Cardiac muscle cell (in vitro differentiated cells and primary cell): ENCODE measurements around the gene LGALS14. TPM values are rescaled to one million over a fixed set of nuclear protein-coding genes. Genes with fewer than 3 reads are reported as not detected.

Experiments
- DNase-seq, 2 donors: peaks; one replicate each; pipeline versions ENCODE4 v3.0.0 to v3.0.0-alpha.2; 2010 to 2017; ENCODE audit warnings: low read depth in 1 of 2, low spot score in 1 of 2
- H3K27ac ChIP-seq: fragments of 200-600 bp; sonication (generic); 2 replicates; pipeline ENCODE4 v1.5.1; 2016
- H3K27me3 ChIP-seq: fragments of 200-600 bp; sonication (generic); 2 replicates; pipeline ENCODE4 v1.6.0; 2016; ENCODE audit warnings: control low read depth
- H3K36me3 ChIP-seq: fragments of 200-600 bp; sonication (generic); 2 replicates; pipeline ENCODE4 v1.5.1; 2016; ENCODE audit warnings: control low read depth
- H3K4me1 ChIP-seq: fragments of 200-600 bp; sonication (generic); 2 replicates; pipeline ENCODE4 v1.8.1; 2017; ENCODE audit warnings: low read depth, mild to moderate bottlenecking, mixed run types
- H3K4me3 ChIP-seq: fragments of 200-600 bp; sonication (generic); 2 replicates; pipeline ENCODE4 v1.5.1; 2016; ENCODE audit warnings: mild to moderate bottlenecking
- H3K9me3 ChIP-seq: fragments of 200-600 bp; sonication (generic); 2 replicates; pipeline ENCODE4 v1.5.1; 2017; ENCODE audit warnings: low read depth, mild to moderate bottlenecking, control low read depth
- polyA plus RNA-seq: library from polyadenylated mRNA; unstranded; fragments of >200 nt; fragmentation: Nextera tagmentation; extraction: Ambion mirVana; gene quantifications from 2 replicates; pipeline ENCODE4 v1.2.1, GENCODE V29; 2016
- total RNA-seq: library from RNA; depleted of rRNA; stranded (reverse); fragments of >200 nt; gene quantifications from 2 replicates; pipeline ENCODE4 v1.2.3, GENCODE V29; 2016
- TF ChIP-seq, protein P1 (sequence below): IDR thresholded peaks from 2 replicates; pipeline ENCODE4 v1.5.1; 2012; ENCODE audit warnings: low read depth, mild to moderate bottlenecking, low read length

The LGALS14 gene
- total and polyA plus RNA-seq, 2 experiments from 2014 or later, result not detected

DNA sequence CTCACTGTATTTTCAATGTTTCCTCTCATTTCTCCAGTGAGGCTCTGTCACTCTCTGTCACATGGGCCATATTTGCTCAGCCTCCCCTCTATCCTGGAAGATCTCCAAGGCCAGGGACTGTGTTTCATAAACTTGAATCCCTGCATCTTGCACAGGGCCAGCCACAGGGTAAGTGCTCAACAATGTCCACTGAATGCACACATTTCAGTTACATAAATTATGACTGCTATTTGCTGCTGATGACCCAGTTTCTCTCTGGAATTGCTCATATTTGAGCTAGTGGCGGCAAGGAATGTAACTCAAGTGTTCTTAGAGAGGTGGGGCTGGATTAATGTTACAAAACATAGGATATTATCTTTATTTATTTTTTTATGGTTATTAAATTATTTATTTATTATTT is 27.4 kb downstream of the LGALS14 start:
- Histone ChIP-seq H3K36me3 (no peaks in the 10 kb centered on the region), H3K4me3 (no peak overlapping the region), H3K27me3 (peaks cover 3% of the 10 kb centered on the region), H3K27ac (no peak overlapping the region), H3K4me1 (no peaks in the 10 kb centered on the region), H3K9me3 (no peaks in the 10 kb centered on the region)
- no peak for DNase-seq
- TF ChIP-seq, protein P1, sequence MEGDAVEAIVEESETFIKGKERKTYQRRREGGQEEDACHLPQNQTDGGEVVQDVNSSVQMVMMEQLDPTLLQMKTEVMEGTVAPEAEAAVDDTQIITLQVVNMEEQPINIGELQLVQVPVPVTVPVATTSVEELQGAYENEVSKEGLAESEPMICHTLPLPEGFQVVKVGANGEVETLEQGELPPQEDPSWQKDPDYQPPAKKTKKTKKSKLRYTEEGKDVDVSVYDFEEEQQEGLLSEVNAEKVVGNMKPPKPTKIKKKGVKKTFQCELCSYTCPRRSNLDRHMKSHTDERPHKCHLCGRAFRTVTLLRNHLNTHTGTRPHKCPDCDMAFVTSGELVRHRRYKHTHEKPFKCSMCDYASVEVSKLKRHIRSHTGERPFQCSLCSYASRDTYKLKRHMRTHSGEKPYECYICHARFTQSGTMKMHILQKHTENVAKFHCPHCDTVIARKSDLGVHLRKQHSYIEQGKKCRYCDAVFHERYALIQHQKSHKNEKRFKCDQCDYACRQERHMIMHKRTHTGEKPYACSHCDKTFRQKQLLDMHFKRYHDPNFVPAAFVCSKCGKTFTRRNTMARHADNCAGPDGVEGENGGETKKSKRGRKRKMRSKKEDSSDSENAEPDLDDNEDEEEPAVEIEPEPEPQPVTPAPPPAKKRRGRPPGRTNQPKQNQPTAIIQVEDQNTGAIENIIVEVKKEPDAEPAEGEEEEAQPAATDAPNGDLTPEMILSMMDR, result no peak

DNA sequence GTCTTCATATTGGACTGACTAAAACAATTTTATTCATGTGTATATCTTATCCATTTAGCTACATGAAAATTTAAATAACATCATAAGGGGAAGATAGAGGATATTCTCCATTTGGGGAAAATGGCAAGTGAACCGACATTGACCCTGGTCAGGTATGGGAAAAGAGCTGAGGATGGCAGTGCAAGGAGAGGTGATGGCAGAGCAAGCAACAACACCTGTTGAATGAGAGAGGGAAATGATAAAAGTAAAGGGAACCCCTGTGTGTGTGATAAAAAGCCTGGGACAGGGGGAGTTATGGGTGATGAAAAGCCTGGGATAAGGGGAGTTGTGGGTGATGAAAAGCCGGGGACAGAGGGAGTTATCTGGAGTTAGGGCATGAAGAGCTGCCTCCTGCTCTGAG is 29.6 kb downstream of the LGALS14 start:
- Histone ChIP-seq H3K27ac (no peak overlapping the region), H3K36me3 (no peaks in the 10 kb centered on the region), H3K9me3 (no peaks in the 10 kb centered on the region), H3K27me3 (peaks cover 3% of the 10 kb centered on the region), H3K4me1 (no peaks in the 10 kb centered on the region), H3K4me3 (no peak overlapping the region)
- TF ChIP-seq, protein P1, result no peak
- no peak for DNase-seq

DNA sequence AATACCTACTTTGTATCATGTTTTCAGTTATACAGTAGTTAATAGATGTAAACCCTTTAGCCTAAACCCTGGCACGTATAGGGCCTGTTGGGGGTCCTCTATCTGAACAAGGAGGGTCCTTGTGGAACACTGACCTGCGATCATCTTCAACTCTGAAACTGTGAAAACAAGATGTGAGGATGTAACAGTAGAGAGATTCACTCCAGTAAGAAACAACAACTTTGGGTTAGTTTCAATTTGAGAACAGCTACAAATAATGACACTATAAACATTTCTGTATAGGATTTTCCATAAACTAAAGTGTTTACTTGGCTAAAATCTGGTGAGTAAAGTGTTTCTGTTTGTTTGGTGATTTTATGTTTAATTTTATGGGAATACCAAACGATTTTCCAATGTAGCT is 31.4 kb downstream of the LGALS14 start:
- no peaks in the 10 kb centered on the region for H3K9me3 ChIP-seq
- TF ChIP-seq, protein P1, result no peak
- no peaks in the 10 kb centered on the region for H3K36me3 ChIP-seq
- no peak overlapping the region for H3K27ac ChIP-seq
- H3K27me3 ChIP-seq, result no peaks in the 10 kb centered on the region
- H3K4me1 ChIP-seq, result no peaks in the 10 kb centered on the region
- no peak overlapping the region for H3K4me3 ChIP-seq
- no peak for DNase-seq

DNA sequence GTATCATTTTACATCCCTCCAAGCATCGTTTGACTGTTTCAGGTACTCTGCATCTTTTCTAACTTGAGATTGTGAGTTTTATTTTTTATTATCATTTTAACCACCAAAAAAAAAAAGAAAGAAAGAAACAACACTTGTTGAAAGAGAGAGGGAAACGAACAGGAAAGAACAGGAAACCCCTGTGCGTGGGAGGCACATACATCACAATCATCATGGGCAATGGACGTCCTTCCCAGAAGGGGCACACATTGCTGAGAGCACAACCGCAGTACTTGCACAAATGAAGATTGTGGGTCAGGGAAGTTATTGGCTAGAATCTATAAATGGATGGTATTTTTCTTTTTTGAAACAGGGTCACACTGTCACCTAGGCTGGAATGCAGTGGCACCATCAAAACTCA is 31.8 kb downstream of the LGALS14 start:
- DNase-seq, result no peak
- no peak overlapping the region for H3K27ac ChIP-seq
- no peaks in the 10 kb centered on the region for H3K9me3 ChIP-seq
- no peaks in the 10 kb centered on the region for H3K4me1 ChIP-seq
- no peaks in the 10 kb centered on the region for H3K36me3 ChIP-seq
- no peak overlapping the region for H3K4me3 ChIP-seq
- H3K27me3 ChIP-seq, result no peaks in the 10 kb centered on the region
- TF ChIP-seq, protein P1, result no peak

DNA sequence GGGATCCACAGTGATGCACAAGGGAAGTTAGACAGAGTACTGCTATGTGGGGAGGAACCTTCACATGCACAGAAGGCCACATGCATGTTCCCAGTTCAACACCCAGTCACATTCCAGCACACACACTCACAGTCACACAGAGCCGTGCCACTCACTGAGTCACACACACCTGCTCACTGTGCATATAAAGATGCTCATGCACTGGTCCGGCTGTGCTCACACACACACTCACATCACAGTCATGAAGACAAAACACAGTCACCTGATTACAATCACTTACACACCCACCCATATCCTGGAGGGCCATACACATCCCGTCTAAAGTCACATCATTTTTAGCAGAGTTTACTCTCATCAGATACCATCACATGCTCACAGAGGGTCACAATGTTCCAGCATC is 33.1 kb downstream of the LGALS14 start:
- Histone ChIP-seq H3K9me3 (no peaks in the 10 kb centered on the region), H3K4me3 (no peak overlapping the region), H3K4me1 (no peaks in the 10 kb centered on the region), H3K27ac (no peak overlapping the region), H3K27me3 (no peaks in the 10 kb centered on the region), H3K36me3 (no peaks in the 10 kb centered on the region)
- DNase-seq, result no peak
- TF ChIP-seq, protein P1, result no peak

DNA sequence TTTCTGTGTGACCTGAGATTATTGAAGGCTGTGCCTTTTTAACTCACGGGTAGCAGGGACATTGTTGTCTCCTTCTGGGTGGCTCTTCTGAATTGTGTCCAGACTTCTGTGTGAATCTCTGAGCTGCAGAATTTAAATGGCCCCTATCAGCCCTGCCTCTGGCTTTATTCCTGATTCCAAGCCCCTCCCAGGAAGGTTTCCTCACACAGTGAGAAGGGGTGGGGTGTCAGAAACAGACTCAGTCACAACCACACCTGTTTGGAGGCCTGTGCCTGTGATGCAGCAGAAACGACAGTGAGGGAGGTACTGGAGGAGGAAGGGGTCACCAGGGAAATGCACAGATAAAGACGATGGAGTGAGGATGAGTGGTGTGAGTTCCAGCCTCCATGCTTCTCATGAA is 33.6 kb downstream of the LGALS14 start, which contains the start of gene CLC:
TSS of gene CLC (minus strand) at position 139 of the 400 bp plus-strand sequence. CDS start at position 62, 77 bp downstream.
- Histone ChIP-seq H3K4me1 (no peaks in the 10 kb centered on the region), H3K4me3 (no peak within 1 kb of the TSS)

More for the DNA sequence above, 33.6 kb downstream of the LGALS14 start, which contains the start of gene CLC:
- no peak for DNase-seq
- Histone ChIP-seq H3K27me3 (no peaks in the 10 kb centered on the region), H3K27ac (no peak within 1 kb of the TSS), H3K36me3 (no peaks in the 10 kb centered on the region), H3K9me3 (no peaks in the 10 kb centered on the region)
- TF ChIP-seq, protein P1, result no peak
